HUES6 (cell line): ENCODE measurements around the gene DGKQ.

Source experiments
- H3K27ac ChIP-seq: 2 replicates; pipeline ENCODE4 v1.7.0; 2013; ENCODE audit warnings: low read depth, mild to moderate bottlenecking, low read length, inconsistent platforms
- H3K27me3 ChIP-seq: 2 replicates; pipeline ENCODE4 v1.6.1; 2013; ENCODE audit warnings: low read length; ENCODE audit not compliant: control insufficient read depth, insufficient read depth
- H3K36me3 ChIP-seq: 2 replicates; pipeline ENCODE4 v1.6.1; 2013; ENCODE audit warnings: low read length; ENCODE audit not compliant: control insufficient read depth, insufficient read depth
- H3K4me1 ChIP-seq: 2 replicates; pipeline ENCODE4 v1.6.1; 2013; ENCODE audit warnings: low read length; ENCODE audit not compliant: control insufficient read depth, insufficient read depth
- H3K4me3 ChIP-seq: 2 replicates; pipeline ENCODE4 v1.5.1; 2013; ENCODE audit warnings: low read depth, low read length
- H3K9ac ChIP-seq: one replicate; pipeline ENCODE4 v1.6.1; 2013; ENCODE audit warnings: mild to moderate bottlenecking, low read length
- H3K9me3 ChIP-seq: 2 replicates; pipeline ENCODE4 v1.6.1; 2013; ENCODE audit warnings: low read depth, low read length; ENCODE audit not compliant: control insufficient read depth, insufficient read depth

The DGKQ gene

DNA sequence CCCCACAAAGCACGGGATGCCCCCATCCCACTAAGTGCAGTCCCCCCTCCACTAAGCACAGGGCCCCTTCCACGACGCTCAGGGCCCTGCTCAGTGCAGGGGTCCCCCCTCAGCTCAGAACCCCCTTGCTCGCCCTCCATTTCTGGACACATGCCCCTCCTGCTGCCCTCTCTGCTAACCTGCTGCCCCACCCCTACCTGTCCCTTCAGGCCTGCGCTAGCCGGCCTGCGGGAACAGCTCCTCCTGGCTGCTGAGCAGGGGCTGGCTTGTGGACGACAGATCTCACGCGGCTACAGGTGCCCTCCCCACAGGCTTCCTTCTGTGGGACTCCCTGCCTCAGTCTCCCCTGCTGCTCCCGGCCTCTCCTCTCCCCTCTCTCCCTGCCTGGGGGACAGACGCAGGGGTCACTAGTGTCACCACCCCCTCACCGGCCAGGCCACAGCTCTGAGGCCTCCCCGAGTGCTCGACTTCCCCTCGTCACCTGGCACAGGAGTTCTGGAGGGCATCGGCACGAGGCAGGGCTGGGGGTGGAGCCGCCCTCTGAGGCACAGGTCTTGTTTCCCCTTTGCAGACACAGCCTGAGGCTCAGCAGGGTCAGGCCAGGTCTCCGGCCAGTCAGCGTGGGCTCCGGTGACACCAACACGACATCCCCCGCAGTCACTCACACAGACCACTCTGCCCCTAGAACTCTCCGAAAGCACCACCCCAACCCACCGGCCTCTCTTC, 62.8 kb downstream of the DGKQ start:
- H3K9ac ChIP-seq: no peak overlapping the region
- H3K9me3 ChIP-seq: no peaks in the 10 kb centered on the region
- no peak overlapping the region for H3K4me3 ChIP-seq
- no peaks in the 10 kb centered on the region for H3K27me3 ChIP-seq
- H3K27ac ChIP-seq: no peak overlapping the region
- peaks cover 17% of the 10 kb centered on the region for H3K36me3 ChIP-seq
- peaks cover 13% of the 10 kb centered on the region; the same call in 1 of the 2 replicates for H3K4me1 ChIP-seq

DNA sequence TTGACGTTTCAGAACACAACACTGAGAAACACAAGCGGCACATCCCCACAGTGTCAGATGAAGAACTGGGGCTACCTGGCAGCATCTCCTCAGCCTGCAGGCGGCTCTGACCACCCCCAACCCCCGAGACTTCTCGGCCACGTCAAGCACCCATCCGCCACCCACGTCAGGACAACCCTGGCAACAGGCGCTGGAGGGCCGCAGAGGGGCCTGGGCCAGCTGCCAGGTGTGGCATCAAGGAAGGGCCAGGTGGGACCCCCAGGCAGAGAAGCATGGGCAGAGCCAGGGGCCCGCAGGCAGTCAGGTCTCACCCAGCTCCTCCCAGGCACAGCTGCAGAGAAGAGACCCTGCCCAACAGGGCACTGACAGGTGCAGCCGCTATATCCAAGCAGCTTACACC, 63.5 kb downstream of the DGKQ start:
- peaks cover 17% of the 10 kb centered on the region for H3K36me3 ChIP-seq
- H3K27ac ChIP-seq: no peak overlapping the region
- no peak overlapping the region for H3K4me3 ChIP-seq
- H3K4me1 ChIP-seq: peaks cover 11% of the 10 kb centered on the region; the same call in 1 of the 2 replicates
- H3K9me3 ChIP-seq: no peaks in the 10 kb centered on the region
- H3K27me3 ChIP-seq: no peaks in the 10 kb centered on the region
- H3K9ac ChIP-seq: no peak overlapping the region

DNA sequence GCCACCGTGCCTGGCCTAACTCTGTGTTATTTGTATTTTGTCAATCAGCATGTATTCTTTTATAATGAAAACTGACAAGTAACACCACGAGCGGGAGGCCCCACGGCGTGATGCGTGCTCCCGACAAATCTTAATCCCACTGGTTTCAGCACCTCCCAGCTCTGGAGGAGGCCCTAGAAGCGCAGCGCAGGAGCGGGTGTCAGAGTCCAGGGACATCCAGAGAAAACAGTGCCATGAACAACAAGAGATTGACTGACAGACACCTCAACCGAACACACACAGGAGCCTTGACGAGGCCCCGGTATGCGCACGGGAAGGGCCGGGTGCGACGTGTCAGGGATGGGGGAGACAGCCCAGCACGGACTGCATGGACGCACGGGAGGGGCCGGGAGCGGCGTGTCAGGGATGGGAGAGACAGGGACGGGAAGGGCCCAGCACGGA, 64.2 kb downstream of the DGKQ start:
- no peak overlapping the region for H3K4me3 ChIP-seq
- H3K4me1 ChIP-seq: peaks cover 11% of the 10 kb centered on the region; the same call in 1 of the 2 replicates
- no peak overlapping the region for H3K27ac ChIP-seq
- no peak overlapping the region for H3K9ac ChIP-seq
- no peaks in the 10 kb centered on the region for H3K27me3 ChIP-seq
- no peaks in the 10 kb centered on the region for H3K9me3 ChIP-seq
- peaks cover 21% of the 10 kb centered on the region for H3K36me3 ChIP-seq
